ENCODE measurements around the gene IPO8. TPM values are rescaled to one million over a fixed set of nuclear protein-coding genes. Genes with fewer than 3 reads are reported as not detected.
A peak's percentile ranks its signal among the peaks of the same experiment; 100 is the strongest.
"Not testable (repeated sequence)": the region's sequence is repeated elsewhere in the genome, so short reads cannot be mapped to it uniquely, and the experiment has no call there.

Gene IPO8
- total RNA-seq, 1 experiment from 2014 or later = 48.0 TPM

- H3K27me3 Mint-ChIP-seq (ENCODE audit: low read depth); H3K9ac ChIP-seq (ENCODE audit: extremely low read depth, insufficient read length, low read length); H2BK12ac ChIP-seq (ENCODE audit: insufficient read length, low read depth, low read length); H3K4ac ChIP-seq (ENCODE audit: low read depth, low read length); H4K91ac ChIP-seq (ENCODE audit: insufficient read length, low read depth, low read length); H2BK20ac ChIP-seq (ENCODE audit: low read depth, low read length, poor library complexity, severe bottlenecking); H3K27ac ChIP-seq (ENCODE audit: insufficient read length, low read depth, low read length); H3K27ac Mint-ChIP-seq; H4K8ac ChIP-seq (replicated peaks; ENCODE audit: insufficient read length, low read depth, low read length); H2AK5ac ChIP-seq (ENCODE audit: insufficient read length, low read length); H3K79me1 ChIP-seq (ENCODE audit: insufficient read depth, low read depth, low read length, poor library complexity, severe bottlenecking); H3K4me3 Mint-ChIP-seq; H3K23ac ChIP-seq (ENCODE audit: insufficient read length, low read depth, low read length); H3K18ac ChIP-seq (ENCODE audit: insufficient read length, low read depth, low read length); H3T11ph ChIP-seq (ENCODE audit: low read length); H3K4me1 ChIP-seq (ENCODE audit: insufficient read depth, low read length); H3K79me2 ChIP-seq (ENCODE audit: insufficient read depth, low read length); H3K56ac ChIP-seq (ENCODE audit: insufficient read length, low read depth, low read length); H3K4me2 ChIP-seq (ENCODE audit: insufficient read depth, insufficient read length, low read length); H4K20me1 ChIP-seq (ENCODE audit: control insufficient read depth, insufficient read depth, insufficient read length); H2BK120ac ChIP-seq (ENCODE audit: low read depth, low read length, poor library complexity, severe bottlenecking); H3K23me2 ChIP-seq (ENCODE audit: insufficient read length, low read depth, low read length, poor library complexity, severe bottlenecking); H2BK15ac ChIP-seq (ENCODE audit: low read depth, low read length); H3K27me3 ChIP-seq (ENCODE audit: insufficient read depth, low read length); H4K5ac ChIP-seq (ENCODE audit: insufficient read length, low read depth, low read length); H3K9me3 ChIP-seq (ENCODE audit: control insufficient read depth, low read depth, low read length); H2BK5ac ChIP-seq (ENCODE audit: insufficient read length, low read length): not testable (repeated sequence)
- Mint-ChIP-seq H3K36me3 (ENCODE audit: insufficient read depth in 1 of 3, low read depth in 3 of 3) (peaks cover 12 to 24% (median 12%) of the 10 kb centered on the region in 3 experiments), H3K4me1 (peaks cover 10% of the 10 kb centered on the region in 2 experiments; a peak in 3 of 4 replicates), H3K9me3 (peaks cover 16 to 20% of the 10 kb centered on the region in 2 experiments; a peak in 4 of 5 replicates)
- peak overlapping the region; percentile 18 for H2AFZ ChIP-seq (ENCODE audit: low read length)
- peak overlapping the region; percentile 73; the same call in 1 of the 2 replicates for H3K14ac ChIP-seq (ENCODE audit: insufficient read depth, low read length)
- peak; percentile 59 for DNase-seq
- WGBS (ENCODE audit: extremely low coverage, insufficient read length, low lambda C conversion rate) = no CpG with 5 or more reads among the region's 6 CpGs
Measured at GRCh38 chr12:30604302-30604701, 91.4 kb downstream of the IPO8 start.

Data from H9 (cell line).